Measurements from ENCODE around the gene UBE2S.

The UBE2S gene

DNA sequence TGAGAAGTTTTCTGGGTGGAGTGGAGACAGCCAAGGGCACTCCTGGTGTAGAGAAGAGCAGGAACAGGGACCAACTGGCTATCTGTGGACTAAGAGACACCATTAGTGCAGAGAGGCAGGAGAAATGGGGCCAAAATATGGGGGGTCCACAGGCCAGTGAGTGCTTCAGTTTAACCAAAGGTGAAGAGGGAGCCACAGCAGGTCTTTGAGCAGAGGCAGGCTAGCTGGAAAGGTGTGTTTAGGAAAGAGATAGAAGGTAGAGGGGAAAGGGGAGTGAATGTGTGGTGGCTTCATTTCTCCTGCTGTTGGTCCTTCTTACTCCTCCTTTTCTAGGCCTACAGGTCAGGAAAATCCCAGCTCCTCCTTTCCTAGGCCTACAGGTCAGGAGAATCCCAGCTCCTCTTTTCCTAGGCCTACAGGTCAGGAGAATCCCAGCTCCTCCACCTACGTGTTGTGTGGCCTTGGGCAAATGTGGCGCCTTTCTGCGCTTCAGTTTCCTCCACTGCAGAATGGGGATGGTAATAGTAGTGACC is 25.0 kb downstream of the UBE2S start:
- H3K4me3 ChIP-seq (ENCODE audit: low read length): no peak overlapping the region
- no peaks in the 10 kb centered on the region for H3K27me3 ChIP-seq (ENCODE audit: insufficient read depth, low read length, poor library complexity)
- no peak overlapping the region for H3K18ac ChIP-seq (ENCODE audit: low read length)
- H3K27ac ChIP-seq (ENCODE audit: low read depth, low read length): no peak overlapping the region
- DNase-seq: no peak
- WGBS (ENCODE audit: extremely low coverage, insufficient coverage, low lambda C conversion rate): no CpG with 5 or more reads among the region's 3 CpGs
- H3K23ac ChIP-seq (ENCODE audit: low read length): no peak overlapping the region
- no peak overlapping the region for H3K4me2 ChIP-seq (ENCODE audit: low read length)
- no peak overlapping the region for H2AK5ac ChIP-seq (ENCODE audit: low read length)
- no peak overlapping the region for H4K8ac ChIP-seq (ENCODE audit: low read depth, low read length)
- H3K79me2 ChIP-seq (ENCODE audit: control insufficient read depth, insufficient read depth, low read length): peaks cover 18% of the 10 kb centered on the region
- no peak overlapping the region for H2BK15ac ChIP-seq (replicated peaks; ENCODE audit: low read depth)
- H3K36me3 ChIP-seq (ENCODE audit: control insufficient read depth, insufficient read depth, low read length): peaks cover 6% of the 10 kb centered on the region
- peaks cover 9% of the 10 kb centered on the region for H3K4me1 ChIP-seq (ENCODE audit: control insufficient read depth, low read depth, low read length)
- no peak overlapping the region for H4K5ac ChIP-seq (ENCODE audit: low read length)
- H3K79me1 ChIP-seq (ENCODE audit: low read length): peaks cover 12% of the 10 kb centered on the region
- H2BK120ac ChIP-seq (ENCODE audit: low read depth, low read length): no peak overlapping the region
- no peak overlapping the region for H2BK5ac ChIP-seq (ENCODE audit: low read length)
- no peak overlapping the region for H3K9ac ChIP-seq (ENCODE audit: low read length)
- no peak overlapping the region for H3K4ac ChIP-seq (ENCODE audit: low read depth, low read length)
- no peak overlapping the region for H3K56ac ChIP-seq (ENCODE audit: low read length)

GRCh38 chr19:55382013-55382412 is 25.6 kb downstream of the UBE2S start:
- Histone ChIP-seq H3K18ac (ENCODE audit: low read length) (no peak overlapping the region), H4K8ac (ENCODE audit: low read depth, low read length) (no peak overlapping the region), H2BK15ac (replicated peaks; ENCODE audit: low read depth) (no peak overlapping the region), H3K27ac (ENCODE audit: low read depth, low read length) (no peak overlapping the region), H3K4me2 (ENCODE audit: low read length) (no peak overlapping the region), H3K36me3 (ENCODE audit: control insufficient read depth, insufficient read depth, low read length) (peaks cover 1% of the 10 kb centered on the region), H3K23ac (ENCODE audit: low read length) (no peak overlapping the region), H3K79me2 (ENCODE audit: control insufficient read depth, insufficient read depth, low read length) (peaks cover 12% of the 10 kb centered on the region), H3K9ac (ENCODE audit: low read length) (no peak overlapping the region), H3K4ac (ENCODE audit: low read depth, low read length) (no peak overlapping the region), H2BK120ac (ENCODE audit: low read depth, low read length) (no peak overlapping the region), H3K4me3 (ENCODE audit: low read length) (no peak overlapping the region), H3K4me1 (ENCODE audit: control insufficient read depth, low read depth, low read length) (peaks cover 6% of the 10 kb centered on the region), H2BK5ac (ENCODE audit: low read length) (no peak overlapping the region), H3K56ac (ENCODE audit: low read length) (no peak overlapping the region), H4K5ac (ENCODE audit: low read length) (no peak overlapping the region), H3K79me1 (ENCODE audit: low read length) (peaks cover 6% of the 10 kb centered on the region), H2AK5ac (ENCODE audit: low read length) (no peak overlapping the region), H3K27me3 (ENCODE audit: insufficient read depth, low read length, poor library complexity) (no peaks in the 10 kb centered on the region)
- 100% methylated on average over 3 of the region's 5 CpGs for WGBS (ENCODE audit: extremely low coverage, insufficient coverage, low lambda C conversion rate)
- no peak for DNase-seq

- DNase-seq: no peak
- H3K27me3 ChIP-seq (ENCODE audit: insufficient read depth, low read length, poor library complexity): no peaks in the 10 kb centered on the region
- no peak overlapping the region for H2AK5ac ChIP-seq (ENCODE audit: low read length)
- H2BK120ac ChIP-seq (ENCODE audit: low read depth, low read length): no peak overlapping the region
- H3K4me2 ChIP-seq (ENCODE audit: low read length): no peak overlapping the region
- no peak overlapping the region for H4K8ac ChIP-seq (ENCODE audit: low read depth, low read length)
- no peaks in the 10 kb centered on the region for H3K36me3 ChIP-seq (ENCODE audit: control insufficient read depth, insufficient read depth, low read length)
- H3K27ac ChIP-seq (ENCODE audit: low read depth, low read length): no peak overlapping the region
- no peak overlapping the region for H4K5ac ChIP-seq (ENCODE audit: low read length)
- no peak overlapping the region for H3K23ac ChIP-seq (ENCODE audit: low read length)
- WGBS (ENCODE audit: extremely low coverage, insufficient coverage, low lambda C conversion rate): no CpG with 5 or more reads among the region's 11 CpGs
- no peak overlapping the region for H3K4me3 ChIP-seq (ENCODE audit: low read length)
- H2BK5ac ChIP-seq (ENCODE audit: low read length): no peak overlapping the region
- no peak overlapping the region for H3K9ac ChIP-seq (ENCODE audit: low read length)
- H3K18ac ChIP-seq (ENCODE audit: low read length): no peak overlapping the region
- no peak overlapping the region for H3K56ac ChIP-seq (ENCODE audit: low read length)
- H3K79me2 ChIP-seq (ENCODE audit: control insufficient read depth, insufficient read depth, low read length): no peaks in the 10 kb centered on the region
- H3K4me1 ChIP-seq (ENCODE audit: control insufficient read depth, low read depth, low read length): peaks cover 5% of the 10 kb centered on the region
- no peaks in the 10 kb centered on the region for H3K79me1 ChIP-seq (ENCODE audit: low read length)
- no peak overlapping the region for H3K4ac ChIP-seq (ENCODE audit: low read depth, low read length)
- H2BK15ac ChIP-seq (replicated peaks; ENCODE audit: low read depth): no peak overlapping the region
Measured at GRCh38 chr19:55379174-55379573, 28.4 kb downstream of the UBE2S start.

DNA sequence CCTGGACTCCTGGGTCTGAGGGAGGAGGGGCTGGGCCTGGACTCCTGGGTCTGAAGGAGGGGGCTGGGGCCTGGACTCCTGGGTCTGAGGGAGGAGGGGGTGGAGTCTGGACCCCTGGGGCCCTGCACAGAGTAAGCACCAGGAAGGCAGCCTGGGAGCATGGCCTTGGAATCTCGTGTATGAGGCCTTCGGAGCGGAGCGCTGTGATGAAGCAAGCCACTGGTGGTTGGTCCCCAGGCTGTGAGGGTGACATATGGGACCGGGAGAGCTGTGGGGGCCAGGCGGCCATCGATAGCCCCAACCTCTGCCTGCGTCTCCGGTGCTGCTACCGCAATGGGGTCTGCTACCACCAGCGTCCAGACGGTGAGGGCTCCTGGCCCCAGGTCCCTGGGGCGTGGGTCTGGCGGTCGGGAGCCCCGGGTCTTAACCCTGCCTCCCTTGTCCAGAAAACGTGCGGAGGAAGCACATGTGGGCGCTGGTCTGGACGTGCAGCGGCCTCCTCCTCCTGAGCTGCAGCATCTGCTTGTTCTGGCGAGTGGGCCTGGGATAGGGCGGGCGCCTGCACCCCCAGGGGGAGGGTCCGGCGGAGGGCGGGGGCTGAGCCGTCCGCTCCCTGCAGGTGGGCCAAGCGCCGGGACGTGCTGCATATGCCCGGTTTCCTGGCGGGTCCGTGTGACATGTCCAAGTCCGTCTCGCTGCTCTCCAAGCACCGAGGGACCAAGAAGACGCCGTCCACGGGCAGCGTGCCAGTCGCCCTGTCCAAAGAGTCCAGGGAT is 30.0 kb downstream of the UBE2S start:
- no peak overlapping the region for H3K4me3 ChIP-seq (ENCODE audit: low read length)
- no peak for DNase-seq
- no peaks in the 10 kb centered on the region for H3K27me3 ChIP-seq (ENCODE audit: insufficient read depth, low read length, poor library complexity)

DNA sequence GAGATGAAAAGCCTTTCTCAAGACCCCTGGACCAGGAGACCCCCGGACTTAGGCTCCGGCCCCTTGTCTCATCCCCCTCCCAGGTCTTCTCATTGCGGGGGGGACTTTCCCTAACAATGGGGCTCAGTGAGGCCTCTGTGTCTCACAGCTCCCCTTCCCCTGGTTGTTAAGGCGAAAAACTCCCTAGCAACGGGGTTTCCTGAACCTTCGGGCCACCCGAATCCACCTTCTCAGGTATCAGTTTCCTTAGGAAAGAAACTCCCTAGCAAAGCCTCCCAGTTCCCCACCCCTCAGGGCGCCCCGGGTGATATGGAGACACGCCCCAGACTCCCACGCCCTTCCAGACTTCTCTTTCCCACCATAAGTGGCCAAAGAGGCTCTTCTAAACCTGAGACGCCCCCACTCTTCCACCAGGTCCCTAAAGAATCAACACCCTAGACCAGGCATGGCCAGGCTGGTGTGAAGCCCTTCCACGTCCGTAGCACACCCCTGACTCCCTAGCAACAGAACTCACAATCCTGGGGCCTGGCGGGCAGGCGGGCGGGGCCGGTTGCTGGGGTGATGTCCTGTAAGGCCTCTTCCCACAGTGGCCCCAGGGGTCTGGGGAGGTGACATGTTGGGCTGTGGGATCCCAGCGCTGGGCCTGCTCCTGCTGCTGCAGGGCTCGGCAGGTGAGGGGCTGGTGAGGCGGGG is 31.2 kb downstream of the UBE2S start, which contains the start of gene TMEM190:
Gene TMEM190 (plus strand): TSS at position 586 of the 693 bp plus-strand sequence. CDS start 28 bp downstream, at position 614.
- Histone ChIP-seq H3K9ac (ENCODE audit: low read length) (peak within 1 kb of the TSS; percentile 38), H3K4me1 (ENCODE audit: control insufficient read depth, low read depth, low read length) (peaks cover 5% of the 10 kb centered on the region), H3K56ac (ENCODE audit: low read length) (peak within 1 kb of the TSS; percentile 30), H2AK5ac (ENCODE audit: low read length) (no peak within 1 kb of the TSS), H3K18ac (ENCODE audit: low read length) (peak within 1 kb of the TSS; percentile 12), H2BK5ac (ENCODE audit: low read length) (no peak within 1 kb of the TSS), H3K27me3 (ENCODE audit: insufficient read depth, low read length, poor library complexity) (no peaks in the 10 kb centered on the region), H3K36me3 (ENCODE audit: control insufficient read depth, insufficient read depth, low read length) (no peaks in the 10 kb centered on the region), H4K8ac (ENCODE audit: low read depth, low read length) (no peak within 1 kb of the TSS), H4K5ac (ENCODE audit: low read length) (no peak within 1 kb of the TSS), H3K23ac (ENCODE audit: low read length) (no peak within 1 kb of the TSS), H3K4me2 (ENCODE audit: low read length) (no peak within 1 kb of the TSS), H2BK120ac (ENCODE audit: low read depth, low read length) (no peak within 1 kb of the TSS), H3K4ac (ENCODE audit: low read depth, low read length) (no peak within 1 kb of the TSS), H3K27ac (ENCODE audit: low read depth, low read length) (no peak within 1 kb of the TSS), H3K79me2 (ENCODE audit: control insufficient read depth, insufficient read depth, low read length) (no peaks in the 10 kb centered on the region), H3K4me3 (ENCODE audit: low read length) (no peak within 1 kb of the TSS), H2BK15ac (replicated peaks; ENCODE audit: low read depth) (no peak within 1 kb of the TSS), H3K79me1 (ENCODE audit: low read length) (no peaks in the 10 kb centered on the region)
- DNase-seq: peak; percentile 86
- WGBS (ENCODE audit: extremely low coverage, insufficient coverage, low lambda C conversion rate): no CpG with 5 or more reads among the region's 21 CpGs

More for the DNA sequence above, 30.0 kb downstream of the UBE2S start:
- peak overlapping the region; percentile 7 for H3K4me2 ChIP-seq (ENCODE audit: low read length)
- no peak overlapping the region for H2BK15ac ChIP-seq (replicated peaks; ENCODE audit: low read depth)
- H2AK5ac ChIP-seq (ENCODE audit: low read length): no peak overlapping the region
- no peaks in the 10 kb centered on the region for H3K79me2 ChIP-seq (ENCODE audit: control insufficient read depth, insufficient read depth, low read length)
- no peak overlapping the region for H2BK5ac ChIP-seq (ENCODE audit: low read length)
- peak overlapping the region; percentile 38 for H3K9ac ChIP-seq (ENCODE audit: low read length)
- peaks cover 5% of the 10 kb centered on the region for H3K4me1 ChIP-seq (ENCODE audit: control insufficient read depth, low read depth, low read length)
- H3K18ac ChIP-seq (ENCODE audit: low read length): peak overlapping the region; percentile 12
- H3K23ac ChIP-seq (ENCODE audit: low read length): no peak overlapping the region
- no peak overlapping the region for H4K5ac ChIP-seq (ENCODE audit: low read length)
- no CpG with 5 or more reads among the region's 43 CpGs for WGBS (ENCODE audit: extremely low coverage, insufficient coverage, low lambda C conversion rate)
- no peaks in the 10 kb centered on the region for H3K79me1 ChIP-seq (ENCODE audit: low read length)
- H3K36me3 ChIP-seq (ENCODE audit: control insufficient read depth, insufficient read depth, low read length): no peaks in the 10 kb centered on the region
- H3K4ac ChIP-seq (ENCODE audit: low read depth, low read length): no peak overlapping the region
- peak overlapping the region; percentile 50 for H3K56ac ChIP-seq (ENCODE audit: low read length)
- H4K8ac ChIP-seq (ENCODE audit: low read depth, low read length): no peak overlapping the region
- H2BK120ac ChIP-seq (ENCODE audit: low read depth, low read length): no peak overlapping the region
- no peak overlapping the region for H3K27ac ChIP-seq (ENCODE audit: low read depth, low read length)
